ENCODE measurements around the gene THOC2. TPM values are rescaled to one million over a fixed set of nuclear protein-coding genes. Genes with fewer than 3 reads are reported as not detected.

THOC2 gene
- total and polyA plus RNA-seq, 2 experiments from 2014 or later: 47.8 to 53.4 TPM

- no peaks in the 10 kb centered on the region for H3K9me3 ChIP-seq (ENCODE audit: low read depth)
- in situ Hi-C loops (cut with MboI): no loop called here
- H3K9me2 ChIP-seq (ENCODE audit: insufficient read depth): no peaks in the 10 kb centered on the region
- no peak overlapping the region for H3K27ac ChIP-seq
- H3F3A ChIP-seq (ENCODE audit: insufficient read depth): no peaks in the 10 kb centered on the region
- H3K36me3 ChIP-seq (ENCODE audit: low read depth): no peaks in the 10 kb centered on the region
- no peak overlapping the region for H2AFZ ChIP-seq
- no peak for TF ChIP-seq EZH2 (IDR thresholded peaks at IDR 0.05; ENCODE audit: insufficient read depth, poor library complexity, severe bottlenecking)
- TF ChIP-seq EZH2phosphoT487 (IDR thresholded peaks at IDR 0.05; ENCODE audit: insufficient read depth, low read depth): no peak
- H3K4me3 ChIP-seq: no peak overlapping the region
- no peaks in the 10 kb centered on the region for H3K4me1 ChIP-seq (ENCODE audit: insufficient read depth)
- no peak overlapping the region for H3K9ac ChIP-seq
- DNase-seq: no peak
- no peaks in the 10 kb centered on the region for H3K27me3 ChIP-seq (replicated peaks; ENCODE audit: insufficient read depth)
- 100% methylated on average over 1 of the region's 1 CpG for WGBS, 2 experiments (ENCODE audit: low coverage in 1 of 2, low lambda C conversion rate in 2 of 2, missing lambda C conversion rate in 2 of 2)
- no peak overlapping the region for H3K4me2 ChIP-seq (ENCODE audit: unreplicated experiment)
- H3K79me2 ChIP-seq (ENCODE audit: insufficient read depth): no peaks in the 10 kb centered on the region
- no peaks in the 10 kb centered on the region for H4K20me1 ChIP-seq (ENCODE audit: insufficient read depth)
Observed at GRCh38 chrX:123550829-123551228, 182.0 kb downstream of the THOC2 start.

Small RNA genes within 50 kb of the gene (small RNA-seq; reads per million reads assigned to genes)
- gene AL030996.1 (ENCODE audit: low read depth, low replicate concordance) (not detected), gene RNU7-69P (ENCODE audit: low read depth, low replicate concordance) (not detected)

Other genes with a start within 250 kb of the THOC2 start
- 19.7 and 40.6 TPM in 2 replicates for gene XIAP, start 127.0 kb upstream of the THOC2 start, total RNA-seq (2014; rRNA removed; shearing (Covaris generic))
- gene XIAP, start 127.0 kb upstream of the THOC2 start, polyA plus RNA-seq (2016; fragmentation: Nextera tagmentation; extraction: Ambion mirVana): 15.3 and 17.3 TPM in 2 replicates
- 51.7 and 56.3 TPM in 2 replicates for gene STAG2, start 228.7 kb upstream of the THOC2 start, total RNA-seq (2014; rRNA removed; shearing (Covaris generic))
- gene STAG2, start 228.7 kb upstream of the THOC2 start, polyA plus RNA-seq (2016; fragmentation: Nextera tagmentation; extraction: Ambion mirVana): 25.7 and 29.2 TPM in 2 replicates